Endothelial cell of umbilical vein (primary cell): Measurements from ENCODE around the gene PRCD. TPM values are rescaled to one million over a fixed set of nuclear protein-coding genes. Genes with fewer than 3 reads are reported as not detected.

Experiments used
- BruUV-seq: library from RNA; stranded (reverse); fragments of 400-500 nt; replicated peaks from 2 replicates; lab custom pipeline; 2021; lab: Mats Ljungman, UMichigan
- CTCF ChIA-PET: fragments of 300-600, 350-600 bp; sonication (Branson Sonifier 250); formaldehyde crosslinking; loops from one replicate; lab custom pipeline; 2021; ENCODE audit warnings: antibody characterized with exemption, inconsistent platforms; lab: Charles Lee
- POLR2A ChIA-PET: fragments of 300-600, 350-600 bp; sonication (Branson Sonifier 250); formaldehyde crosslinking; loops from one replicate; lab custom pipeline; 2021; ENCODE audit warnings: antibody characterized with exemption, inconsistent platforms; lab: Charles Lee
- DNase-seq: peaks from one replicate; pipeline ENCODE4 v3.0.0-alpha.2; 2011; ENCODE audit warnings: low read depth, low spot score
- FAIRE-seq: peaks from 2 replicates; lab custom pipeline; 2011; peaks lifted over from hg19 to GRCh38; lab: Jason Lieb, UNC
- H2AFZ ChIP-seq: 2 replicates; pipeline ENCODE4 v1.6.0; 2012; ENCODE audit warnings: low read depth, low read length, control low read depth, inconsistent platforms
- H3K27ac ChIP-seq: 2 replicates; pipeline ENCODE4 v1.5.1; 2011; ENCODE audit warnings: low read depth, mild to moderate bottlenecking, control low read depth, low read length, moderate library complexity; ENCODE audit not compliant: insufficient read depth
- H3K27me3 ChIP-seq, 2 experiments: 2 replicates each; pipeline versions ENCODE4 v1.6.0 to v1.6.1; 2011; ENCODE audit warnings: low read length in 2 of 2, mixed read lengths in 1 of 2; ENCODE audit not compliant: control insufficient read depth in 2 of 2, insufficient read depth in 2 of 2
- H3K36me3 ChIP-seq, 2 experiments: 2 replicates in 1 of 2; 3 replicates in 1 of 2; pipeline ENCODE4 v1.5.1; 2011; ENCODE audit warnings: low read length in 2 of 2, mild to moderate bottlenecking in 1 of 2, moderate library complexity in 1 of 2; ENCODE audit not compliant: control insufficient read depth in 2 of 2, insufficient read depth in 2 of 2; ENCODE audit errors: extremely low read depth in 1 of 2
- H3K4me1 ChIP-seq: 3 replicates; pipeline ENCODE4 v1.5.1; 2011; ENCODE audit warnings: mild to moderate bottlenecking, low read length; ENCODE audit not compliant: control insufficient read depth, insufficient read depth; ENCODE audit errors: extremely low read depth
- H3K4me2 ChIP-seq: 2 replicates; pipeline ENCODE4 v1.6.1; 2011; ENCODE audit warnings: low read length, control low read depth, mixed read lengths; ENCODE audit not compliant: insufficient read depth
- H3K4me3 ChIP-seq, 3 experiments: fragments of 200-600 bp in 1 of 3; sonication (generic), shearing (Covaris generic) in 1 of 3; replicated peaks in 1 of 3; 2 replicates each; pipeline ENCODE4 v1.5.1; 2011 to 2016; ENCODE audit warnings: control low read depth in 3 of 3, low read length in 3 of 3, mild to moderate bottlenecking in 2 of 3, inconsistent platforms in 1 of 3, low read depth in 1 of 3, moderate library complexity in 1 of 3; ENCODE audit not compliant: insufficient read depth in 1 of 3
- H3K79me2 ChIP-seq: 2 replicates; pipeline ENCODE4 v1.6.0; 2012; ENCODE audit warnings: low read length, inconsistent platforms; ENCODE audit not compliant: control insufficient read depth, insufficient read depth
- H3K9ac ChIP-seq: replicated peaks from 2 replicates; pipeline ENCODE3; 2011; ENCODE audit warnings: low read length, control low read depth; ENCODE audit not compliant: insufficient read depth; ENCODE audit errors: extremely low read depth
- H3K9me1 ChIP-seq: replicated peaks from 3 replicates; pipeline ENCODE4 v1.6.0; 2011; ENCODE audit warnings: mild to moderate bottlenecking, low read length; ENCODE audit not compliant: control insufficient read depth, insufficient read depth; ENCODE audit errors: extremely low read depth
- H3K9me3 ChIP-seq: replicated peaks from 2 replicates; pipeline ENCODE4 v1.5.1; 2012; ENCODE audit warnings: low read length, inconsistent platforms; ENCODE audit not compliant: control insufficient read depth, insufficient read depth
- H4K20me1 ChIP-seq: replicated peaks from 2 replicates; pipeline ENCODE3; 2011; ENCODE audit warnings: mild to moderate bottlenecking, low read length; ENCODE audit not compliant: control insufficient read depth, insufficient read depth; ENCODE audit errors: extremely low read depth
- EZH2 ChIP-seq: IDR thresholded peaks from 2 replicates; pipeline ENCODE4 v1.6.1; 2012; ENCODE audit warnings: borderline replicate concordance, low read depth, mild to moderate bottlenecking, moderate library complexity, low read length, inconsistent platforms; ENCODE audit not compliant: severe bottlenecking
- FOS ChIP-seq: IDR thresholded peaks from 2 replicates; pipeline ENCODE4 v1.6.1; 2011; ENCODE audit warnings: mild to moderate bottlenecking, low read length, moderate library complexity, borderline replicate concordance; ENCODE audit not compliant: insufficient read depth
- GATA2 ChIP-seq: IDR thresholded peaks from 2 replicates; pipeline ENCODE4 v1.7.0; 2011; ENCODE audit warnings: low read depth, mild to moderate bottlenecking, moderate library complexity, mixed read lengths, low read length; ENCODE audit not compliant: insufficient read length, insufficient read depth
- JUN ChIP-seq: IDR thresholded peaks from 2 replicates; pipeline ENCODE4 v1.6.1; 2011; ENCODE audit warnings: borderline replicate concordance, low read depth; ENCODE audit not compliant: insufficient read length, insufficient read depth
- MYC ChIP-seq: IDR thresholded peaks from one replicate; pipeline ENCODE4 v1.6.1; 2011; ENCODE audit warnings: mild to moderate bottlenecking, low read depth, low read length
- POLR2A ChIP-seq: IDR thresholded peaks from 2 replicates; pipeline ENCODE4 v1.6.1; 2012; ENCODE audit warnings: low read depth, mild to moderate bottlenecking, control low read depth, low read length
- POLR2AphosphoS5 ChIP-seq: IDR thresholded peaks from 2 replicates; pipeline ENCODE4 v1.6.1; 2012; ENCODE audit warnings: low read depth, mild to moderate bottlenecking, control low read depth, low read length, moderate library complexity; ENCODE audit not compliant: insufficient read depth
- dilution Hi-C: fragments of 300-500 bp; cut with MboI; formaldehyde crosslinking; loops from one replicate; pipeline ENCODE4 v1.15.0; 2019; ENCODE audit warnings: low sequenced_read_pairs; ENCODE audit not compliant: extremely low pct_ligation_motif_present
- intact Hi-C: fragments of 100-400 bp; cut with micrococcal nuclease; formaldehyde crosslinking; loops from one replicate; pipeline ENCODE4 v1.10.0; 2022
- polyA plus RNA-seq, 4 experiments: library from polyadenylated mRNA; depleted of rRNA in 3 of 4; stranded (reverse) in 3 of 4; unstranded in 1 of 4; fragments of >200 nt; gene quantifications; 2 replicates each; pipeline versions ENCODE4 v1.2.1 to v1.2.3, GENCODE V29; 2011 to 2012; ENCODE audit warnings: missing spikeins in 1 of 4
- total RNA-seq: library from RNA; stranded (reverse); gene quantifications from 2 replicates; pipeline ENCODE4 v1.2.3, GENCODE V29; 2021
- TF ChIP-seq, protein P1 (sequence below): IDR thresholded peaks from 2 replicates; pipeline ENCODE4 v1.6.1; 2011; ENCODE audit not compliant: insufficient read depth, insufficient read length
- TF ChIP-seq, protein P2 (sequence below), 2 donors: IDR thresholded peaks; 1 replicate in 1 of 2; 2 replicates in 1 of 2; pipeline ENCODE4 v1.5.1; 2011; ENCODE audit warnings: low read length in 2 of 2, mild to moderate bottlenecking in 2 of 2, moderate library complexity in 2 of 2, control low read depth in 1 of 2, inconsistent platforms in 1 of 2, low read depth in 1 of 2; ENCODE audit not compliant: insufficient read depth in 1 of 2; ENCODE audit errors: extremely low read depth in 1 of 2

Gene PRCD
- total and polyA plus RNA-seq, 2 donors (not counting 3 experiments of a cell fraction or from before 2014, with no cell fraction given) = not detected

DNA sequence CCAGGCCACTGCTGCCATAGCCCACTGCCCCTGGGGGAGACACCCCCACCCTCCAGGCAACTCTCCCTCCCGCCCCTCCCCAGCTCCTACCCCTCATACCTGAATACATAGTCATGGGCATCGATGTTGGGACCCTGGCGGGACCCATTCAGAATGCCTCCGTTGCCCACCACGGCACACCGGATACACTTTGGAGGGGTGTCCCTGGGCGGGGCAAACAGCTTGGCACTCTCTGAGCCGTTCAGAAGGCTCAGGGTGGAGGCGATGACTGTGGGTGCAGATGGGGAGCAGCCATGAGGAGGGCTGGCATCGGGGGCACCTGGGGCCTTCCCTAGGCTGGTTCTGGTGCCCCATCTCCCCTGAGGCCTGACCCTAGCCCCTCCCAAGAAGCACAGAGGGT is 33.3 kb downstream of the PRCD start:
- no peaks in the 10 kb centered on the region for H3K4me1 ChIP-seq
- no peaks in the 10 kb centered on the region for H3K9me3 ChIP-seq
- no peaks in the 10 kb centered on the region for H3K27me3 ChIP-seq
- no peaks in the 10 kb centered on the region for H3K36me3 ChIP-seq
- BruUV-seq = no TSS peak
- DNase-seq (no peak), FAIRE-seq (no peak)
- H3K4me3 ChIP-seq = no peak overlapping the region
- H3K4me2 ChIP-seq = no peak overlapping the region
- TF ChIP-seq GATA2 = no peak
- TF ChIP-seq, protein P1, sequence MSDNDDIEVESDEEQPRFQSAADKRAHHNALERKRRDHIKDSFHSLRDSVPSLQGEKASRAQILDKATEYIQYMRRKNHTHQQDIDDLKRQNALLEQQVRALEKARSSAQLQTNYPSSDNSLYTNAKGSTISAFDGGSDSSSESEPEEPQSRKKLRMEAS = no peak
- no peak for TF ChIP-seq MYC
- no peak overlapping the region for H3K27ac ChIP-seq
- POLR2A ChIA-PET = no interaction called here
- H3K9me1 ChIP-seq = no peaks in the 10 kb centered on the region
- no peaks in the 10 kb centered on the region for H3K79me2 ChIP-seq
- H2AFZ ChIP-seq = no peak overlapping the region
- intact Hi-C loops = no loop called here
- CTCF ChIA-PET = no interaction called here
- dilution Hi-C loops = no loop called here
- H3K9ac ChIP-seq = no peak overlapping the region
- no peaks in the 10 kb centered on the region for H4K20me1 ChIP-seq

DNA sequence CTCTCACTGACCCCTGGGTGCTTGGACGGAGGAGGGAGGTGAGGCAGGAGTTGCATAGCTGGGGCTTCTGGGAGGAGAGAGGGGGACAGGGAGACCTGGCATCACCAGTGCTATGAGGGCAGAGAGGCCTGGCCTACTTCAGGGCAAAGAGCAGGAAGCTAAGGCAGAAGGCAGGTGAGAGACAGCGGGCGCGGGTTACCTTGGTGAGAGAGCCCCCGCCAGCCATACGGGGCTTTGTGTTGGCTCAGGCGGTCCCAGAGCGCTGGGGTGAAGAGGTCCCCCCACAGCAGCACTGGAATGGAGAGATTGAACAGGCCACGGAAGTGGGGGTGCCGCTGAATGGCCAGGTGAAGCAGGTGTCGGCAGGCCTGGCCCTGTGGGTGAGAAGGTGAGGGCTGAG is 34.3 kb downstream of the PRCD start:
- POLR2A ChIA-PET = no interaction called here
- Histone ChIP-seq H2AFZ (no peak overlapping the region), H3K79me2 (no peaks in the 10 kb centered on the region), H3K27ac (no peak overlapping the region), H3K9ac (no peak overlapping the region), H3K4me3 (no peak overlapping the region), H3K4me2 (no peak overlapping the region), H3K4me1 (no peaks in the 10 kb centered on the region), H4K20me1 (no peaks in the 10 kb centered on the region), H3K27me3 (no peaks in the 10 kb centered on the region), H3K36me3 (no peaks in the 10 kb centered on the region), H3K9me3 (no peaks in the 10 kb centered on the region), H3K9me1 (no peaks in the 10 kb centered on the region)
- FAIRE-seq (no peak), DNase-seq (no peak)
- BruUV-seq = no TSS peak
- CTCF ChIA-PET = no interaction called here
- TF ChIP-seq, protein P2, sequence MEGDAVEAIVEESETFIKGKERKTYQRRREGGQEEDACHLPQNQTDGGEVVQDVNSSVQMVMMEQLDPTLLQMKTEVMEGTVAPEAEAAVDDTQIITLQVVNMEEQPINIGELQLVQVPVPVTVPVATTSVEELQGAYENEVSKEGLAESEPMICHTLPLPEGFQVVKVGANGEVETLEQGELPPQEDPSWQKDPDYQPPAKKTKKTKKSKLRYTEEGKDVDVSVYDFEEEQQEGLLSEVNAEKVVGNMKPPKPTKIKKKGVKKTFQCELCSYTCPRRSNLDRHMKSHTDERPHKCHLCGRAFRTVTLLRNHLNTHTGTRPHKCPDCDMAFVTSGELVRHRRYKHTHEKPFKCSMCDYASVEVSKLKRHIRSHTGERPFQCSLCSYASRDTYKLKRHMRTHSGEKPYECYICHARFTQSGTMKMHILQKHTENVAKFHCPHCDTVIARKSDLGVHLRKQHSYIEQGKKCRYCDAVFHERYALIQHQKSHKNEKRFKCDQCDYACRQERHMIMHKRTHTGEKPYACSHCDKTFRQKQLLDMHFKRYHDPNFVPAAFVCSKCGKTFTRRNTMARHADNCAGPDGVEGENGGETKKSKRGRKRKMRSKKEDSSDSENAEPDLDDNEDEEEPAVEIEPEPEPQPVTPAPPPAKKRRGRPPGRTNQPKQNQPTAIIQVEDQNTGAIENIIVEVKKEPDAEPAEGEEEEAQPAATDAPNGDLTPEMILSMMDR (IDR thresholded peaks at IDR 0.05; ENCODE audit: extremely low read depth in 1 of 2, insufficient read depth in 1 of 2, low read depth in 1 of 2, low read length in 2 of 2) = no peak
- no peak for TF ChIP-seq FOS
- TF ChIP-seq, protein P1 = no peak
- no peak for TF ChIP-seq MYC
- TF ChIP-seq JUN = no peak
- no peak for TF ChIP-seq POLR2A
- no peak for TF ChIP-seq POLR2AphosphoS5
- no peak for TF ChIP-seq GATA2
- no peak for TF ChIP-seq EZH2
- intact Hi-C loops (no loop called here), dilution Hi-C loops (no loop called here)
